ENCODE data around the gene FRAS1.

DNA sequence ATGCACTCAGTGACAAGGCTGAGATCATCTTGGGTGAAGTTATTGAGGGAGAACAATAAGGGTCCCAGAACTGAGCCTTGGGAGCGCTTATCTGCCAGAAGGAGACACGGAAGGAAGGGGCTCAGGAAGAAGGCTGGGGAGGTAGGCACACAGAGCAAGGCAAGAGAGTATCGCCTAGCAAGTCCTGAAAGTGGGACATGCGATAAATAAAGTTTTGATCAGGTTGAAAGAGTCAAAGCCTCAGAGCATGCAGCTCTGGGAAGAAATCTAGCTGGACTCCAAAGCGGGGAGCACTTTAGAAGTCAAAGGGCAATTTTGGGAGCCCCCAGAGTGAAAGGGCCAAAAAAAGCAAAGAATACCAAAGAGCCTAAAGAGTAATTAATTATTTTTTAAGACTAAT, 476.7 kb downstream of the FRAS1 start:
- TF ChIP-seq ATOH8 (CRISPR knock-in tag; IDR thresholded peaks at IDR 0.05; ENCODE audit: low read depth) (no peak), POLR2A (IDR thresholded peaks at IDR 0.05; ENCODE audit: low read length) (no peak), POLR2AphosphoS2 (conservative IDR thresholded peaks at IDR 0.05; ENCODE audit: low read length) (no peak), ESRRA (IDR thresholded peaks at IDR 0.05; ENCODE audit: borderline replicate concordance, low read length) (no peak), RAD21 (conservative IDR thresholded peaks at IDR 0.05 in 1 of 2, IDR thresholded peaks at IDR 0.05 in 1 of 2) (no peak), JUN (IDR thresholded peaks at IDR 0.05) (no peak), REST (IDR thresholded peaks at IDR 0.05) (no peak)
- TF ChIP-seq, protein P1, sequence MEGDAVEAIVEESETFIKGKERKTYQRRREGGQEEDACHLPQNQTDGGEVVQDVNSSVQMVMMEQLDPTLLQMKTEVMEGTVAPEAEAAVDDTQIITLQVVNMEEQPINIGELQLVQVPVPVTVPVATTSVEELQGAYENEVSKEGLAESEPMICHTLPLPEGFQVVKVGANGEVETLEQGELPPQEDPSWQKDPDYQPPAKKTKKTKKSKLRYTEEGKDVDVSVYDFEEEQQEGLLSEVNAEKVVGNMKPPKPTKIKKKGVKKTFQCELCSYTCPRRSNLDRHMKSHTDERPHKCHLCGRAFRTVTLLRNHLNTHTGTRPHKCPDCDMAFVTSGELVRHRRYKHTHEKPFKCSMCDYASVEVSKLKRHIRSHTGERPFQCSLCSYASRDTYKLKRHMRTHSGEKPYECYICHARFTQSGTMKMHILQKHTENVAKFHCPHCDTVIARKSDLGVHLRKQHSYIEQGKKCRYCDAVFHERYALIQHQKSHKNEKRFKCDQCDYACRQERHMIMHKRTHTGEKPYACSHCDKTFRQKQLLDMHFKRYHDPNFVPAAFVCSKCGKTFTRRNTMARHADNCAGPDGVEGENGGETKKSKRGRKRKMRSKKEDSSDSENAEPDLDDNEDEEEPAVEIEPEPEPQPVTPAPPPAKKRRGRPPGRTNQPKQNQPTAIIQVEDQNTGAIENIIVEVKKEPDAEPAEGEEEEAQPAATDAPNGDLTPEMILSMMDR (IDR thresholded peaks at IDR 0.05) = no peak
